ENCODE measurements around the gene HIGD1B. TPM values are rescaled to one million over a fixed set of nuclear protein-coding genes. Genes with fewer than 3 reads are reported as not detected.

The HIGD1B gene
- total and polyA plus RNA-seq, 10 of the 15 experiments (the other 5 are each of a cell fraction or from before 2014, with no cell fraction given), result 1.0 TPM; not detected in 9

GRCh38 chr17:44899074-44899782, 51.5 kb downstream of the HIGD1B start, which contains the start of gene EFTUD2 (continued):
- TF ChIP-seq, protein P1, sequence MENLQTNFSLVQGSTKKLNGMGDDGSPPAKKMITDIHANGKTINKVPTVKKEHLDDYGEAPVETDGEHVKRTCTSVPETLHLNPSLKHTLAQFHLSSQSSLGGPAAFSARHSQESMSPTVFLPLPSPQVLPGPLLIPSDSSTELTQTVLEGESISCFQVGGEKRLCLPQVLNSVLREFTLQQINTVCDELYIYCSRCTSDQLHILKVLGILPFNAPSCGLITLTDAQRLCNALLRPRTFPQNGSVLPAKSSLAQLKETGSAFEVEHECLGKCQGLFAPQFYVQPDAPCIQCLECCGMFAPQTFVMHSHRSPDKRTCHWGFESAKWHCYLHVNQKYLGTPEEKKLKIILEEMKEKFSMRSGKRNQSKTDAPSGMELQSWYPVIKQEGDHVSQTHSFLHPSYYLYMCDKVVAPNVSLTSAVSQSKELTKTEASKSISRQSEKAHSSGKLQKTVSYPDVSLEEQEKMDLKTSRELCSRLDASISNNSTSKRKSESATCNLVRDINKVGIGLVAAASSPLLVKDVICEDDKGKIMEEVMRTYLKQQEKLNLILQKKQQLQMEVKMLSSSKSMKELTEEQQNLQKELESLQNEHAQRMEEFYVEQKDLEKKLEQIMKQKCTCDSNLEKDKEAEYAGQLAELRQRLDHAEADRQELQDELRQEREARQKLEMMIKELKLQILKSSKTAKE (IDR thresholded peaks at IDR 0.05; ENCODE audit: low read depth, poor library complexity, severe bottlenecking), result peak; percentile 76
- no peak; the same call in 1 of the 2 replicates for TF ChIP-seq NRF1 (conservative IDR thresholded peaks at IDR 0.05; ENCODE audit: low read depth, low read length)
- TF ChIP-seq RAD51 (IDR thresholded peaks at IDR 0.05), result peak; percentile 99
- peak; percentile 91 for TF ChIP-seq SIN3A (IDR thresholded peaks at IDR 0.05; ENCODE audit: low read depth, low read length)
- TF ChIP-seq SREBF1 (IDR thresholded peaks at IDR 0.05; ENCODE audit: low read length), result no peak
- peak; percentile 56; the same call in 1 of the 2 replicates for TF ChIP-seq SMARCA5 (IDR thresholded peaks at IDR 0.05)
- TF ChIP-seq TBL1XR1 (IDR thresholded peaks at IDR 0.05; ENCODE audit: low read depth, low read length), result 0 out of 2 replicates have a peak, but pooled peaks have one; percentile 59
- 0 out of 2 replicates have a peak, but pooled peaks have one; percentile 38 for TF ChIP-seq NR2F1 (conservative IDR thresholded peaks at IDR 0.05)
- TF ChIP-seq, protein P2, sequence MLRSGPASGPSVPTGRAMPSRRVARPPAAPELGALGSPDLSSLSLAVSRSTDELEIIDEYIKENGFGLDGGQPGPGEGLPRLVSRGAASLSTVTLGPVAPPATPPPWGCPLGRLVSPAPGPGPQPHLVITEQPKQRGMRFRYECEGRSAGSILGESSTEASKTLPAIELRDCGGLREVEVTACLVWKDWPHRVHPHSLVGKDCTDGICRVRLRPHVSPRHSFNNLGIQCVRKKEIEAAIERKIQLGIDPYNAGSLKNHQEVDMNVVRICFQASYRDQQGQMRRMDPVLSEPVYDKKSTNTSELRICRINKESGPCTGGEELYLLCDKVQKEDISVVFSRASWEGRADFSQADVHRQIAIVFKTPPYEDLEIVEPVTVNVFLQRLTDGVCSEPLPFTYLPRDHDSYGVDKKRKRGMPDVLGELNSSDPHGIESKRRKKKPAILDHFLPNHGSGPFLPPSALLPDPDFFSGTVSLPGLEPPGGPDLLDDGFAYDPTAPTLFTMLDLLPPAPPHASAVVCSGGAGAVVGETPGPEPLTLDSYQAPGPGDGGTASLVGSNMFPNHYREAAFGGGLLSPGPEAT (IDR thresholded peaks at IDR 0.05; ENCODE audit: low read depth), result peak; percentile 95
- TF ChIP-seq, protein P3, sequence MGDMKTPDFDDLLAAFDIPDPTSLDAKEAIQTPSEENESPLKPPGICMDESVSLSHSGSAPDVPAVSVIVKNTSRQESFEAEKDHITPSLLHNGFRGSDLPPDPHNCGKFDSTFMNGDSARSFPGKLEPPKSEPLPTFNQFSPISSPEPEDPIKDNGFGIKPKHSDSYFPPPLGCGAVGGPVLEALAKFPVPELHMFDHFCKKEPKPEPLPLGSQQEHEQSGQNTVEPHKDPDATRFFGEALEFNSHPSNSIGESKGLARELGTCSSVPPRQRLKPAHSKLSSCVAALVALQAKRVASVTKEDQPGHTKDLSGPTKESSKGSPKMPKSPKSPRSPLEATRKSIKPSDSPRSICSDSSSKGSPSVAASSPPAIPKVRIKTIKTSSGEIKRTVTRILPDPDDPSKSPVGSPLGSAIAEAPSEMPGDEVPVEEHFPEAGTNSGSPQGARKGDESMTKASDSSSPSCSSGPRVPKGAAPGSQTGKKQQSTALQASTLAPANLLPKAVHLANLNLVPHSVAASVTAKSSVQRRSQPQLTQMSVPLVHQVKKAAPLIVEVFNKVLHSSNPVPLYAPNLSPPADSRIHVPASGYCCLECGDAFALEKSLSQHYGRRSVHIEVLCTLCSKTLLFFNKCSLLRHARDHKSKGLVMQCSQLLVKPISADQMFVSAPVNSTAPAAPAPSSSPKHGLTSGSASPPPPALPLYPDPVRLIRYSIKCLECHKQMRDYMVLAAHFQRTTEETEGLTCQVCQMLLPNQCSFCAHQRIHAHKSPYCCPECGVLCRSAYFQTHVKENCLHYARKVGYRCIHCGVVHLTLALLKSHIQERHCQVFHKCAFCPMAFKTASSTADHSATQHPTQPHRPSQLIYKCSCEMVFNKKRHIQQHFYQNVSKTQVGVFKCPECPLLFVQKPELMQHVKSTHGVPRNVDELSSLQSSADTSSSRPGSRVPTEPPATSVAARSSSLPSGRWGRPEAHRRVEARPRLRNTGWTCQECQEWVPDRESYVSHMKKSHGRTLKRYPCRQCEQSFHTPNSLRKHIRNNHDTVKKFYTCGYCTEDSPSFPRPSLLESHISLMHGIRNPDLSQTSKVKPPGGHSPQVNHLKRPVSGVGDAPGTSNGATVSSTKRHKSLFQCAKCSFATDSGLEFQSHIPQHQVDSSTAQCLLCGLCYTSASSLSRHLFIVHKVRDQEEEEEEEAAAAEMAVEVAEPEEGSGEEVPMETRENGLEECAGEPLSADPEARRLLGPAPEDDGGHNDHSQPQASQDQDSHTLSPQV (IDR thresholded peaks at IDR 0.05), result peak; percentile 96
- no peak for TF ChIP-seq ZSCAN29 (IDR thresholded peaks at IDR 0.05)
- TF ChIP-seq ATF3 (IDR thresholded peaks at IDR 0.05; ENCODE audit: borderline replicate concordance, extremely low read depth, low read depth, low read length), result peak; percentile 87
- TF ChIP-seq RELA (IDR thresholded peaks at IDR 0.05; ENCODE audit: borderline replicate concordance, partially characterized antibody), result peak; percentile 94
- peak; percentile 82; the same call in 1 of the 2 replicates for TF ChIP-seq PML (IDR thresholded peaks at IDR 0.05; ENCODE audit: low read length)
- TF ChIP-seq KLF5 (IDR thresholded peaks at IDR 0.05; ENCODE audit: partially characterized antibody), result no peak
- TF ChIP-seq STAT3 (IDR thresholded peaks at IDR 0.05; ENCODE audit: low read depth, low read length), result no peak
- peak; percentile 30 for TF ChIP-seq SMAD1 (IDR thresholded peaks at IDR 0.05; ENCODE audit: low read depth, partially characterized antibody)
- TF ChIP-seq MEF2A (IDR thresholded peaks at IDR 0.05; ENCODE audit: insufficient read depth, low read depth, low read length), result peak; percentile 55; the same call in 1 of the 2 replicates
- TF ChIP-seq TCF7 (IDR thresholded peaks at IDR 0.05; ENCODE audit: borderline replicate concordance), result no peak
- no peak for TF ChIP-seq BCL3 (IDR thresholded peaks at IDR 0.05; ENCODE audit: borderline replicate concordance, insufficient read depth, low read depth, low read length, poor library complexity, severe bottlenecking)

Measured in GM12878 (cell line).